HepG2 (cell line): ENCODE data around the gene RBFOX1.

Experiments used
- AGO2 ChIP-seq: fragments of 200-400 bp; formaldehyde crosslinking; optimal IDR thresholded peaks from 2 replicates; pipeline ENCODE3; 2017; ENCODE audit warnings: mild to moderate bottlenecking, low read depth, low read length, moderate library complexity
- CTCF ChIP-seq: sonication (generic); formaldehyde crosslinking; IDR thresholded peaks from 2 replicates; pipeline ENCODE4 v1.5.0; 2020; ENCODE audit warnings: mild to moderate bottlenecking, missing genetic modification reagents, moderate library complexity
- POLR2A ChIP-seq, 2 experiments: IDR thresholded peaks; 2 replicates each; pipeline ENCODE4 v1.6.1; 2011; ENCODE audit warnings: low read depth in 2 of 2, low read length in 2 of 2, mild to moderate bottlenecking in 1 of 2, moderate library complexity in 1 of 2; ENCODE audit not compliant: insufficient read depth in 1 of 2
- PRDM10 ChIP-seq: sonication (generic); formaldehyde crosslinking; IDR thresholded peaks from 2 replicates; pipeline ENCODE4 v1.4.0; 2020; ENCODE audit warnings: low read depth, missing genetic modification reagents
- ZBTB49 ChIP-seq: sonication (generic); formaldehyde crosslinking; IDR thresholded peaks from 2 replicates; pipeline ENCODE4 v1.4.0; 2020; ENCODE audit warnings: missing genetic modification reagents, borderline replicate concordance
- ZUFSP ChIP-seq: sonication (generic); formaldehyde crosslinking; IDR thresholded peaks from 2 replicates; pipeline ENCODE4 v1.9.0; 2021; ENCODE audit warnings: missing genetic modification reagents, mild to moderate bottlenecking, borderline replicate concordance

GRCh38 chr16:7613518-7613917, 280.9 kb downstream of the RBFOX1 start:
- TF ChIP-seq ZUFSP (CRISPR knock-in tag) (no peak), CTCF (CRISPR knock-in tag) (no peak), POLR2A (IDR thresholded peaks at IDR 0.05; ENCODE audit: insufficient read depth in 1 of 2, low read depth in 2 of 2, low read length in 2 of 2) (no peak), AGO2 (no peak), ZBTB49 (no peak), PRDM10 (no peak)
